Adrenal gland (tissue), 12 donors: ENCODE measurements around the gene FOXI1. TPM values are rescaled to one million over a fixed set of nuclear protein-coding genes. Genes with fewer than 3 reads are reported as not detected.
"Not testable (repeated sequence)": the region's sequence is repeated elsewhere in the genome, so short reads cannot be mapped to it uniquely, and the experiment has no call there.

Experiments
- DNase-seq, 7 donors: peaks; one replicate each; pipeline ENCODE4 v3.0.0-alpha.2; 2019 to 2020
- H3K27ac ChIP-seq, 5 donors: fragments of 200-600 bp; sonication (generic) in 4 of 5; 1 replicate in 3 of 5; 2 replicates in 2 of 5; pipeline versions ENCODE4 v1.5.1 to v1.8.0; 2016 to 2020; ENCODE audit warnings: mild to moderate bottlenecking in 1 of 5
- H3K27me3 ChIP-seq: fragments of 200-600 bp; 2 replicates; pipeline ENCODE4 v1.8.0; 2021
- H3K36me3 ChIP-seq, 2 donors: fragments of 200-600 bp; replicated peaks in 1 of 2; 1 replicate in 1 of 2; 2 replicates in 1 of 2; pipeline versions ENCODE4 v1.5.1 to v1.8.0; 2018 to 2022
- H3K4me1 ChIP-seq, 2 donors: fragments of 200-600 bp; replicated peaks in 1 of 2; 1 replicate in 1 of 2; 2 replicates in 1 of 2; pipeline versions ENCODE4 v1.5.1 to v1.8.0; 2018 to 2021
- H3K4me3 ChIP-seq, 4 donors: fragments of 200-600 bp; sonication (generic) in 3 of 4; one replicate each; pipeline ENCODE4 v1.5.1; 2016 to 2018
- H3K9me3 ChIP-seq, 3 donors: fragments of 200-600 bp; sonication (generic) in 1 of 3; replicated peaks in 1 of 3; 1 replicate in 2 of 3; 2 replicates in 1 of 3; pipeline versions ENCODE4 v1.5.1 to v1.8.0; 2016 to 2021
- POLR2A ChIP-seq, 2 donors: fragments of 450-650 bp; IDR thresholded peaks; one replicate each; pipeline ENCODE4 v1.6.1; 2017; ENCODE audit warnings: antibody characterized with exemption in 2 of 2, mild to moderate bottlenecking in 2 of 2, moderate library complexity in 1 of 2
- WGBS, 4 donors: extraction: QIAGEN DNeasy Blood & Tissue Kit in 2 of 4; methylation state at CpG; one replicate each; pipeline versions ENCODE4 v1.1.5 to v1.1.7; 2013 to 2017; 5-methylcytosine and 5-hydroxymethylcytosine counted together
- intact Hi-C, 2 donors: fragments of 100-400 bp; cut with DNase I; formaldehyde crosslinking; loops; one replicate each; pipeline versions ENCODE4 v1.14.1 to v1.15.0; 2022 to 2023
- polyA plus RNA-seq, 3 donors: library from polyadenylated mRNA; stranded (reverse); fragments of 200-250 nt in 2 of 3; fragments of 350-450 nt in 1 of 3; fragmentation: Illumina TruSeq in 1 of 3; extraction: RNeasy Lipid Tissue Mini Kit (QIAGEN cat#74804) in 1 of 3; gene quantifications; one replicate each; pipeline ENCODE4 v1.2.3, GENCODE V29; 2013 to 2014
- total RNA-seq, 9 donors: library from RNA; depleted of rRNA in 4 of 9; stranded (reverse); fragments of >200 nt in 4 of 9; fragments of 120-200 nt in 1 of 9; fragmentation: NEBNext Ultra II Directional in 1 of 9; extraction: Animal tissue kit (Norgen Biotek cat#: 25700) in 1 of 9; gene quantifications; one replicate each; pipeline versions ENCODE4 v1.1.0 to v1.2.4, GENCODE V29; 2013 to 2023
- TF ChIP-seq, protein P1 (sequence below), 6 experiments: fragments of 450-650 bp in 4 of 6; fragments of 200-600 bp in 2 of 6; sonication (generic) in 1 of 6; IDR thresholded peaks; 1 replicate in 5 of 6; 2 replicates in 1 of 6; pipeline versions ENCODE4 v1.5.1 to v1.8.0; 2016 to 2021; ENCODE audit warnings: antibody characterized with exemption in 6 of 6, mild to moderate bottlenecking in 2 of 6, moderate library complexity in 1 of 6
- donor health status: healthy with polysubstance abuse.
- donor health status: Bipolar disorder and iron deficiency.
- donor health status: DM: yes; HTN: yes; CAD: no.
- donor health status: DM: no; HTN: no; CAD: no.
- donor health status: DM: no; HTN: no; CAD: no.
- donor health status: DM: yes; HTN: yes; CAD: no.

Gene FOXI1
- total and polyA plus RNA-seq, 12 donors: not detected

DNA sequence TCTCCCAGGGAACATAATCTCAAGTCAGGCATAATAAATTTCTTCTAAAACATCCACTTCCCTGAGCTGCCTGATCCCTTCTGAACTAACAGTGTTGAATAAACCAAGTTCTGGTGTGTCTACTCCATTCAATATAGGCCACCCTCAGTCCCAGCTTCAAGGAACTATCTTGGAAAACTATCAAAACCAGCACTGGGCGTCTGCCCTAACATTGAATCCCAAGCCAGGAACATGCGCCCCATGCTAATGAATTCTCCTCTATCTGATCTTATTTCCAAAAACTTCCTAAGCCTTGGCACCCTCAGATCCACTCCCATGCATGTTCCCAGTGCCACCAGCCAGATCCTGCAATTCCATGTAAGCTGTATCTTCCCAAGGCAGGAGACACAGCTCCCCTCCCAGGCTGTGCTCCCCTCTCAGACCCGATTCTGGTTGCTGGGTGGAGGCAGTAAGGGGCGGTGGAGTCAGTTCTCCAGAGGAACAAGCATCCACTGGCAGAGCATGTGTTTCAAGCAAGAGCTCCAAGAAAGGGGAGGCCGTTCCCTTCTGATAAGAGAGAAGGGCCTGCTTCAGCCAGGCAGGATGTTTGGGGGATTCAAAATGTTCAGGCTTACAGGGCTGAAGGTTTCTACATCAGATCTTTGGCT is 13.1 kb upstream of the FOXI1 start:
- no peak for DNase-seq
- no peak for TF ChIP-seq POLR2A (IDR thresholded peaks at IDR 0.05)
- TF ChIP-seq, protein P1, sequence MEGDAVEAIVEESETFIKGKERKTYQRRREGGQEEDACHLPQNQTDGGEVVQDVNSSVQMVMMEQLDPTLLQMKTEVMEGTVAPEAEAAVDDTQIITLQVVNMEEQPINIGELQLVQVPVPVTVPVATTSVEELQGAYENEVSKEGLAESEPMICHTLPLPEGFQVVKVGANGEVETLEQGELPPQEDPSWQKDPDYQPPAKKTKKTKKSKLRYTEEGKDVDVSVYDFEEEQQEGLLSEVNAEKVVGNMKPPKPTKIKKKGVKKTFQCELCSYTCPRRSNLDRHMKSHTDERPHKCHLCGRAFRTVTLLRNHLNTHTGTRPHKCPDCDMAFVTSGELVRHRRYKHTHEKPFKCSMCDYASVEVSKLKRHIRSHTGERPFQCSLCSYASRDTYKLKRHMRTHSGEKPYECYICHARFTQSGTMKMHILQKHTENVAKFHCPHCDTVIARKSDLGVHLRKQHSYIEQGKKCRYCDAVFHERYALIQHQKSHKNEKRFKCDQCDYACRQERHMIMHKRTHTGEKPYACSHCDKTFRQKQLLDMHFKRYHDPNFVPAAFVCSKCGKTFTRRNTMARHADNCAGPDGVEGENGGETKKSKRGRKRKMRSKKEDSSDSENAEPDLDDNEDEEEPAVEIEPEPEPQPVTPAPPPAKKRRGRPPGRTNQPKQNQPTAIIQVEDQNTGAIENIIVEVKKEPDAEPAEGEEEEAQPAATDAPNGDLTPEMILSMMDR (IDR thresholded peaks at IDR 0.05): no peak
- H3K4me3 ChIP-seq: no peak overlapping the region
- H3K4me1 ChIP-seq: peaks cover 0 to 5% of the 10 kb centered on the region in 2 donors
- whole genome bisulfite sequencing, 4 donors: 53 to 75% (median 69%) methylated on average over 5 of the region's 5 CpGs
- H3K9me3 ChIP-seq: no peaks in the 10 kb centered on the region
- no peaks in the 10 kb centered on the region for H3K36me3 ChIP-seq
- no peak overlapping the region for H3K27ac ChIP-seq
- no peaks in the 10 kb centered on the region for H3K27me3 ChIP-seq
- intact Hi-C loops: no loop called here

DNA sequence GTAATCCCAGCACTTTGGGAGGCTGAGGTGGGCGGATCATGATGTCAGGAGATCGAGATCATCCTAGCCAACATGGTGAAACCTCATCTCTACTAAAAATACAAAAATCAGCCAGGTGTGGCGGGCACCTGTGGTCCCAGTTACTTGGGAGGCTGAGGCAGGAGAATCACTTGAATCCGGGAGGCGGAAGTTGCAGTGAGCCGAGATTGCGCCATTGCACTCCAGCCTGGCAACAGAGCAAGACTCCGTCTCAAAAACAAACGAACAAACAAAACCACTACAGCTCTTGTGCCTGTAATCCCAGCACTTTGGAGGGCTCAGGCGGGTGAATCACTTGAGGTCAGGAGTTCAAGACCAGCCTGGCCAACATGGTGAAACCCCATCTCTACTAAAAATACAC is 11.4 kb upstream of the FOXI1 start:
- 84 to 89% (median 89%) methylated on average over 10 of the region's 10 CpGs for WGBS, 4 donors
- H3K4me3 ChIP-seq, H3K36me3 ChIP-seq, H3K9me3 ChIP-seq, H3K27ac ChIP-seq, DNase-seq, intact Hi-C loops, H3K4me1 ChIP-seq, H3K27me3 ChIP-seq: not testable (repeated sequence)

DNA sequence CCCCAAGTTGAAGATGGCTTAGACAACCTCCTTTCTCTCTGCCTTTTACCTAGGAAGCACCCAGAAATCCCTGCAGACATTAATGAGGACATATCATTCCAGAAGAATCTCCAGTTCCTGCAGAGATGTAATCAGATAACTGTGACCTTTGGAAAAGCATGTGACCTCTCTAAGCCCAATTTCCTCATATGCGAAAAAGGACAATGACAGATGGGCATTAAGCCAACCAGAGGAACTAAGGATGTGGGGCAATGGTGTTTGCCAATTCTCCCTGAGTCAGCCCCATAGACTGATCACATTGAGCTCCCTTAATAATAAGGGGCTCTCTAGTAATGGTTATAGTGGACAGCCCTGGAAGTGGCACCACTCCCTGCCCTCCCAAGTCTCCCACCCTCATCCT is 10.1 kb upstream of the FOXI1 start:
- Histone ChIP-seq H3K27me3 (no peaks in the 10 kb centered on the region), H3K36me3 (no peaks in the 10 kb centered on the region), H3K4me3 (no peak overlapping the region), H3K9me3 (no peaks in the 10 kb centered on the region), H3K27ac (peak overlapping the region in 1 of 5 donors; percentile 3), H3K4me1 (peaks cover 0 to 5% of the 10 kb centered on the region in 2 donors)
- WGBS, 4 donors: 6 to 15% (median 8%) methylated on average over 1 of the region's 1 CpG
- DNase-seq: peak in 3 of 7 donors; percentile 21 to 49 (median 25)
- TF ChIP-seq POLR2A (IDR thresholded peaks at IDR 0.05): no peak
- TF ChIP-seq, protein P1 (IDR thresholded peaks at IDR 0.05): no peak
- intact Hi-C loops: no loop called here

DNA sequence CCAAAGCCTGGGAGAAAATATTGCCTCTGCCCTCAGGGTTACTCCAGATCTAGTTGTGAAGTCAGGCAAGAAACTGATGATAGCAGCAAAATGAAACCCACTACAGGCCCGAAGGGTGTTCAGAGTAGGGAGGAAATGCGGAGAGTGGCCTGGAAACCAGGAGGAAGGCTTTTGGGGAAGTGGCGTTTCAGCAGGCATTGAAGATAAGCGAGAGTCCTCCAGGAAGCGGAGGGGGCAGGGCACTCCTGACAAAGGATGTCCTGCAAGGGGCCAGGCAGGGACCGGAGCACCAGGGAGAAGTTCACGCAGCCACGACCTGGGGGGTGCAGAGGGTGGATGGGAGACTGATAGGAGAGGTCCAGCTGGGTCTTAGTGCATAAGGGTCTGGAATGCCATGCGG is 7.8 kb upstream of the FOXI1 start:
- intact Hi-C loops: no loop called here

More for the DNA sequence above, 7.8 kb upstream of the FOXI1 start:
- H3K4me3 ChIP-seq: no peak overlapping the region
- peaks cover 0 to 5% of the 10 kb centered on the region in 2 donors for H3K4me1 ChIP-seq
- no peaks in the 10 kb centered on the region for H3K9me3 ChIP-seq
- H3K36me3 ChIP-seq: no peaks in the 10 kb centered on the region
- TF ChIP-seq, protein P1 (IDR thresholded peaks at IDR 0.05): no peak
- TF ChIP-seq POLR2A (IDR thresholded peaks at IDR 0.05): no peak
- DNase-seq: peak; percentile 37 to 81 (median 55)
- H3K27me3 ChIP-seq: no peaks in the 10 kb centered on the region
- WGBS, 4 donors: 58 to 67% (median 62%) methylated on average over 9 of the region's 9 CpGs
- H3K27ac ChIP-seq: peak overlapping the region in 1 of 5 donors; percentile 37
